ENCODE results near the gene CCNB1IP1. TPM values are rescaled to one million over a fixed set of nuclear protein-coding genes. Genes with fewer than 3 reads are reported as not detected.
A peak's percentile ranks its signal among the peaks of the same experiment; 100 is the strongest.

The CCNB1IP1 gene
- total RNA-seq, 1 experiment from 2014 or later: 151 TPM

- peak within 1 kb of the TSS; percentile 97 for H3K4me3 Mint-ChIP-seq
- ATAC-seq (peak; percentile 85), DNase-seq (ENCODE audit: low spot score) (peak; percentile 84)
- H3K27me3 Mint-ChIP-seq (ENCODE audit: low read depth): no peaks in the 10 kb centered on the region
- TF ChIP-seq SOX15 (CRISPR knock-in tag; IDR thresholded peaks at IDR 0.05) (no peak), CTCF (IDR thresholded peaks at IDR 0.05) (peak; percentile 64), SP1 (CRISPR knock-in tag; conservative IDR thresholded peaks at IDR 0.05) (0 out of 2 replicates have a peak, but pooled peaks have one; percentile 21), GABPB1 (CRISPR knock-in tag; IDR thresholded peaks at IDR 0.05) (0 out of 2 replicates have a peak, but pooled peaks have one; percentile 35), EMX1 (CRISPR knock-in tag; IDR thresholded peaks at IDR 0.05) (peak; percentile 45; the same call in 1 of the 2 replicates), FOXK1 (CRISPR knock-in tag; IDR thresholded peaks at IDR 0.05) (0 out of 2 replicates have a peak, but pooled peaks have one; percentile 51), FOXJ3 (CRISPR knock-in tag; IDR thresholded peaks at IDR 0.05; ENCODE audit: borderline replicate concordance) (no peak), ZNF416 (CRISPR knock-in tag; IDR thresholded peaks at IDR 0.05) (0 out of 2 replicates have a peak, but pooled peaks have one; percentile 37)
- TF ChIP-seq, protein P1, sequence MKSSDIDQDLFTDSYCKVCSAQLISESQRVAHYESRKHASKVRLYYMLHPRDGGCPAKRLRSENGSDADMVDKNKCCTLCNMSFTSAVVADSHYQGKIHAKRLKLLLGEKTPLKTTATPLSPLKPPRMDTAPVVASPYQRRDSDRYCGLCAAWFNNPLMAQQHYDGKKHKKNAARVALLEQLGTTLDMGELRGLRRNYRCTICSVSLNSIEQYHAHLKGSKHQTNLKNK (CRISPR knock-in tag; IDR thresholded peaks at IDR 0.05): no peak
- H3K4me1 Mint-ChIP-seq: peaks cover 9% of the 10 kb centered on the region
- CTCF ChIA-PET: interaction anchor here (1.5 kb wide), 1 partner anchor 156 kb away, joined by 3 read pairs; the partner anchor contains the start of gene PIP4P1
- H3K36me3 Mint-ChIP-seq: peaks cover 13% of the 10 kb centered on the region
- peaks cover 5% of the 10 kb centered on the region for H3K9me3 Mint-ChIP-seq
- H3K27ac Mint-ChIP-seq: peak within 1 kb of the TSS; percentile 2; the same call in 1 of the 2 replicates
- POLR2A ChIA-PET: no interaction called here
Observed at GRCh38 chr14:20305265-20306078, 27.6 kb downstream of the CCNB1IP1 start, which contains the start of gene TTC5. Gene TTC5, minus strand, starts transcription at chr14:20305951. Its CDS starts 14 bp downstream, at chr14:20305937.

DNA sequence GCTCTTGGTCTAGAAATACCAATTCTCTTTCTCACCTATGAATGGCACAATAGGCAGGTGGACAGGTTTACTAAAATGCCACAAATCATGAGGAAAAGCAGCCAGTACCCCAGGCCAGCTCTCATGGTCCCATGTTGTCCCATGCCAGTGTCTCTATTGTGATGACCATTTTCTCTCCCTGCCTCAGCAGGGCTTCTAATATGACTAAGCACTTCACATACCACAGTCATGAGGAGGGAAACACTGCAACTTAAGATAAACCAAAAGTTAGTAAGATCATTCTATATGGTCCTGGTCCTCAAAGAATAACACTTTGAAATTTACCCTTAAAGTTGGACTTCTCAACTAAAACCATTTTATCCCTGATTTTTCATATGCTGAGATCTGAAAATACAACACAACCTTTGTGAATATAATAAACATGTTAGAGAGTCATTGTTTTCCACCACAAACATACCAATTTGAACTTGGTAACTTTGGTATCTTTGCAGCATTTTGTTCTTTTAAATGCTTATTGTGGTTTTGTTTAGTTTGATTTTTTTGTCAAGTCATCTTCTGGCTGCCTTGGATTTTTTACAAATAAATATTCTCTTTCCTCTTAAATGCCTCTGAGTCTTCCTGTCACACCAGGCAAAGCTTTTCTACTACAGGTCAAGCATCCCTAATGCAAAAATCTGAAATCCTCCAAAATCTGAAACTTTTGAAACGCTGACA lies 30.9 kb downstream of the CCNB1IP1 start:
- Mint-ChIP-seq H3K4me1 (peaks cover 9% of the 10 kb centered on the region), H3K27ac (0 out of 2 replicates have a peak overlapping the region, but pooled peaks have one; percentile 47), H3K9me3 (no peaks in the 10 kb centered on the region), H3K36me3 (peaks cover 16% of the 10 kb centered on the region), H3K27me3 (ENCODE audit: low read depth) (no peaks in the 10 kb centered on the region), H3K4me3 (no peak overlapping the region)
- ChIA-PET CTCF (no interaction called here), POLR2A (no interaction called here)
- no peak for TF ChIP-seq NR3C1 (CRISPR knock-in tag; conservative IDR thresholded peaks at IDR 0.05; ENCODE audit: low read depth)
- TF ChIP-seq TP53 (CRISPR knock-in tag; IDR thresholded peaks at IDR 0.05): no peak
- TF ChIP-seq, protein P2, sequence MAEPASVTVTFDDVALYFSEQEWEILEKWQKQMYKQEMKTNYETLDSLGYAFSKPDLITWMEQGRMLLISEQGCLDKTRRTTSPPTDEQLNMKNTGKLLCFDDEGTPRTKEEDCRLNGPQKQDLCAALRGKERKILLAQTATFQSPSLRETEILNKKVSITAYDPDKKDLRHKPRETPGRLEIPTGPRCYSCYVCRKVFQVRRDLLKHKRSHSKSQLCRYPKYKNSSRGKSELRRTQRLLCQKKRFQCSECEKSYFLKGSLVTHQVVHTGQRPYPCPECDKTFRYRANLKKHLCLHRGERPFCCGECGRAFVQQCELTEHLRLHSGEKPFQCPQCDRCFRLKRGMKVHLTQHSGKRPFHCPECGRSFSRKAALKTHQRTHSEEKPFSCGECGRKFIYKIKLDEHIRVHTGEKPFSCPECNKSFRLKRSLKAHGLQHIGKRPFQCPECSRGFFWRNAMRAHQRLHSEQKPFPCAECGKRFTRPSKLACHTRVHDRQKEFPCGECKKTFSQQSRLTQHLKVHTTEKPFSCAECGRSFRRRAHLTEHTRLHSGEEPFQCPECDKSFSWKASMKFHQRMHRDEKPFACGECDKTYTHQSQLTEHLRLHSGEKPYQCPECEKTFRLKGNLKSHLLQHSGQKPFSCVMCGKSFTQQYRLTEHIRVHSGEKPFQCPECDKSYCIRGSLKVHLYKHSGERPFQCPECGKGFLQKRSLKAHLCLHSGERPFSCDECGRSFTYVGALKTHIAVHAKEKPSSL (CRISPR knock-in tag; conservative IDR thresholded peaks at IDR 0.05): no peak
- TF ChIP-seq, protein P3, sequence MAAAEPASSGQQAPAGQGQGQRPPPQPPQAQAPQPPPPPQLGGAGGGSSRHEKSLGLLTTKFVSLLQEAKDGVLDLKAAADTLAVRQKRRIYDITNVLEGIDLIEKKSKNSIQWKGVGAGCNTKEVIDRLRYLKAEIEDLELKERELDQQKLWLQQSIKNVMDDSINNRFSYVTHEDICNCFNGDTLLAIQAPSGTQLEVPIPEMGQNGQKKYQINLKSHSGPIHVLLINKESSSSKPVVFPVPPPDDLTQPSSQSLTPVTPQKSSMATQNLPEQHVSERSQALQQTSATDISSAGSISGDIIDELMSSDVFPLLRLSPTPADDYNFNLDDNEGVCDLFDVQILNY (CRISPR knock-in tag; IDR thresholded peaks at IDR 0.05): no peak
- no peak for TF ChIP-seq ETV6 (CRISPR knock-in tag; IDR thresholded peaks at IDR 0.05)
- no peak for TF ChIP-seq ZNF263 (CRISPR knock-in tag; IDR thresholded peaks at IDR 0.05; ENCODE audit: low read depth)
- TF ChIP-seq PREB (CRISPR knock-in tag; IDR thresholded peaks at IDR 0.05; ENCODE audit: borderline replicate concordance): no peak
- no peak for TF ChIP-seq ZBTB43 (CRISPR knock-in tag; IDR thresholded peaks at IDR 0.05)
- TF ChIP-seq, protein P4, sequence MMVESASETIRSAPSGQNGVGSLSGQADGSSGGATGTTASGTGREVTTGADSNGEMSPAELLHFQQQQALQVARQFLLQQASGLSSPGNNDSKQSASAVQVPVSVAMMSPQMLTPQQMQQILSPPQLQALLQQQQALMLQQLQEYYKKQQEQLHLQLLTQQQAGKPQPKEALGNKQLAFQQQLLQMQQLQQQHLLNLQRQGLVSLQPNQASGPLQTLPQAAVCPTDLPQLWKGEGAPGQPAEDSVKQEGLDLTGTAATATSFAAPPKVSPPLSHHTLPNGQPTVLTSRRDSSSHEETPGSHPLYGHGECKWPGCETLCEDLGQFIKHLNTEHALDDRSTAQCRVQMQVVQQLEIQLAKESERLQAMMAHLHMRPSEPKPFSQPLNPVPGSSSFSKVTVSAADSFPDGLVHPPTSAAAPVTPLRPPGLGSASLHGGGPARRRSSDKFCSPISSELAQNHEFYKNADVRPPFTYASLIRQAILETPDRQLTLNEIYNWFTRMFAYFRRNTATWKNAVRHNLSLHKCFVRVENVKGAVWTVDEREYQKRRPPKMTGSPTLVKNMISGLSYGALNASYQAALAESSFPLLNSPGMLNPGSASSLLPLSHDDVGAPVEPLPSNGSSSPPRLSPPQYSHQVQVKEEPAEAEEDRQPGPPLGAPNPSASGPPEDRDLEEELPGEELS (CRISPR knock-in tag; IDR thresholded peaks at IDR 0.05): no peak
- TF ChIP-seq SP1 (CRISPR knock-in tag; conservative IDR thresholded peaks at IDR 0.05): no peak
- TF ChIP-seq NR1H2 (CRISPR knock-in tag; IDR thresholded peaks at IDR 0.05): no peak
- ATAC-seq: no peak
- no peak for DNase-seq (ENCODE audit: low spot score)
